ENCODE measurements around the gene CTNNA2.
A peak's percentile ranks its signal among the peaks of the same experiment; 100 is the strongest.

CTNNA2 gene

DNA sequence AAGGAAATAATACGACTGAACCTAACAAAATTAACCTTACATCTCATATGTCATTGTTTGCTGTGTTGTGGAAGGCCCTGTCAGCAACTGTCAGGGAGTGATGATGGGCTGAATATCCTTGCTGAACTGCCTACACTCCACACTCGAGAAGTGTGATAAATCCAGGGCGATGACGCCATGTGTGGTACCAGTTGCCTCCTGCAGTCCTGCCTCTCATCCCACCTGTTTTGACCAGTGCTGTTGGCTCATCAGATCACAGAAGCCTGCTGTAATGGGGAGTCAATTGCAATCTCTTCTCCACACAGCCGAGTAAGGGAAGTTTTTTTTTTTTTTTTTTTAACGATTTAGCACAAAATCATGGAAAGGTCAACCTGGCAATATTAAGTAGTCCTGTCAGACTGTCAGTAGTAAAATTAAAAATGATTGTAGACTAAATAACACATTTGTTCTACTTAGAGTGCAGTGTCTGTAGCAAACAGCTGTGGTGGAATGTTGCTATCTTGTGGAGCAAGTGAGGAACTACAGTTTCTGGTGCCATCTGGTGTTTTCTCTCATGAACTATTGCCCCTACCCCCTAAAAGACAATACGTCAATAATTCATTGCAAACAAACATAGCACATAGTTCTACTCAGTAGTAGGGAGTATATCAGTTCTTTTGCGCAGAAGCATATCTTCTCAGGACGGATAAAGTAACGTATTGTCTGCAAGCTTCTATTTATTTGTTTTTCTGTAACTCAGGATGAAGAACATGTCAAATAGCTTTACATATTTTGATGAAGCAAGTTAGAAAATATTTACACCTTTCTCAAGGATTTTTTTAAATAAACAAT is 347.6 kb downstream of the CTNNA2 start:
- DNase-seq, result no peak

DNA sequence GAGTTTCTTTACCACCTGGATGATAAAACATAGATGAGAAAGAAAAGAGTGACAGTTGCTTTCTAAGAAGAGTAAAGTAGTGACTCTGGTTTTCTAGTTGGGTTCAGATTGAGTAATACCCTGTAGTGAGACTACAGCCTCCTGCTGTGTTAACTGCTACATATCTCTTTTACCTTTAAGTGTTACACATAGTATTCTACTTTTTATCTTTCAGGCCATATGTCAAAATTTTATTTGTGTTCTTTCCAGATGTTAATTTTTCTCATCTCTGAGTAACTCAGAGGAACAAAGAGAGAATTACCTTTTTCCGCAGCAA is 348.2 kb downstream of the CTNNA2 start:
- no peak for DNase-seq

DNA sequence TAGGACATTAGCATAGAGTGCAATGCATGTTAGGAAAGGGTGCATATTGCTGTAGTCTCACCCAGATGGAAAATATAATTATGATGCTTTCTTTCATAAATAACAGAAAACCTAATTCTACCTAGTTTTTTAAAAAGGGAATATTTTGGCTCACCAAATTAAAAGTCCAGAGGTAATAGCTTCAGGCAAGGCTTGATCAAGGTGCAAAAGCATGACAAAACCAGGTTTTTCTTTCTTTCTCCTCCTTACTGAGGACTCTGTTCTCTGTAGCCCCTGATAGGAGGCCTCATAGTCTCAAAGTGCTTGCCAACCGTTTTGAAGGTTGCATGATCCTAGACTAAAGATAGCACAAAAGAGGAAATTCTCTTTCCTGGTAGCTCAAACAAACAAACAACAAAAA is 349.9 kb downstream of the CTNNA2 start:
- DNase-seq, result no peak

DNA sequence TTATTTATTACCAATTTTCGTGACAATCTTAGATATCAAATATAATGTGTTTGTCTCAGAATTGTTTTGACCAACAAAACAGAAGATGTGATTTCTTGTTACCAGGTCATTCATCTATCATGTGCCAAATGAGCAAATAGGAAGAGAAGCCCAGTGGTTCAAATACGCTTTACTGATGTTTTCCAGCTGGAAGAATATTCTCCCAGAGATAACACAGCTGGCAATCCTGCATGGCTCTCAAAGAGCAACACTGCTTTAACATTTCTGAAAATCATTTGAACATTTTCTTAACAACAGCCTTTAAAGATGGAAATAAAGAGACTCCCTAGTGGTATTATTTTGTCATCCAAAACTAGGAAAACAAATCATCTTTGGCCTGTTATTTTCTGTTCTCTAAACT is 359.8 kb downstream of the CTNNA2 start:
- DNase-seq, result no peak

DNA sequence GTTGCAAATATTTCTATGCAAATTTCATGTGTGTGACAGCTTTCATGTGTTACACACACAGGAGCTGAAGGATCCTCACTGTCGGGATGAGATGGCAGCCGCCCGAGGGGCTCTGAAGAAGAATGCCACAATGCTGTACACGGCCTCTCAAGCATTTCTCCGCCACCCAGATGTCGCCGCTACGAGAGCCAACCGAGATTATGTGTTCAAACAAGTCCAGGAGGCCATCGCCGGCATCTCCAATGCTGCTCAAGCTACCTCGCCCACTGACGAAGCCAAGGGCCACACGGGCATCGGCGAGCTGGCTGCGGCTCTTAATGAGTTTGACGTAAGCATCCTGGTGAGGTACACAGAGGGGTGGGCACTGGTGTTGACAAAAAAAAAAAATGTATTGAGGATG is 361.2 kb downstream of the CTNNA2 start:
- no peak for DNase-seq

DNA sequence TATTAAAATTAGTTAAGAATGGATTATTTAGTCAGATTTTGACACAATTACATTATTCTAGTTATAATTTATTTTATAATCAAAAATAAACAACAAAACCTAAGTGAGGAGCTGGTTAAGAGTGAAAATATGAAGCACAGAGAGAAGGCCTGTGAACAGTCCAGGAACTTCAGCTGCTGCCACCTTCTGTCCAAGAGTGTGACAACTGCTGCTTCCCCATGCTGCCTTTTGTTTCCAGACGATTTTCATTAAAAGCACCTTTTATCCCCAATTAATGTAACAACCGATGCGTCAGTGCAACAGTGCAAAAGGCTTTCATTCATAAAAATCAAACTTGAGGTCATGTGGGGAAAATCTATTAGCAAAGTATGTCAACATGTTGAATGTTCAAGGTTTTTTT is 363.6 kb downstream of the CTNNA2 start:
- DNase-seq, result no peak

DNA sequence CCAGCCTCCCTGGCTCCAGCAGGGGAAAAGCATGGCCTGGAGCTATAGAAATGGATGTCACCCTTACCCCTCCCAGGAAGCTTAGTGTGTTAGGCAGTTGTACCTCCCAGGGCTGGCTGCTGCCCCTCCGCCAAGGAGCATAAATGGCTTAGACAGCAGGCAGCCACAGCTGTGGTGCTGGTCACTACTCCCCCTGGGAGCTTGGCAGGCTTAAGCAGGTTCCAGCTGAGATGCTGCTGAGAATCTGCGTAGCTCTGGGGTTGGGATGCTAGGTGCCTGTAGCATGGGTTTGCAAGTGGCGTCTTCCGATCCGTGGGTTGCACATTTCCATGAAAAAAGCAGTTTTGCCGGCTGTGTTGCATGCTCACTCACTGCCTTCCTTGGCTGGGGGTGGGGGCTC is 369.7 kb downstream of the CTNNA2 start:
- no peak for DNase-seq

DNA sequence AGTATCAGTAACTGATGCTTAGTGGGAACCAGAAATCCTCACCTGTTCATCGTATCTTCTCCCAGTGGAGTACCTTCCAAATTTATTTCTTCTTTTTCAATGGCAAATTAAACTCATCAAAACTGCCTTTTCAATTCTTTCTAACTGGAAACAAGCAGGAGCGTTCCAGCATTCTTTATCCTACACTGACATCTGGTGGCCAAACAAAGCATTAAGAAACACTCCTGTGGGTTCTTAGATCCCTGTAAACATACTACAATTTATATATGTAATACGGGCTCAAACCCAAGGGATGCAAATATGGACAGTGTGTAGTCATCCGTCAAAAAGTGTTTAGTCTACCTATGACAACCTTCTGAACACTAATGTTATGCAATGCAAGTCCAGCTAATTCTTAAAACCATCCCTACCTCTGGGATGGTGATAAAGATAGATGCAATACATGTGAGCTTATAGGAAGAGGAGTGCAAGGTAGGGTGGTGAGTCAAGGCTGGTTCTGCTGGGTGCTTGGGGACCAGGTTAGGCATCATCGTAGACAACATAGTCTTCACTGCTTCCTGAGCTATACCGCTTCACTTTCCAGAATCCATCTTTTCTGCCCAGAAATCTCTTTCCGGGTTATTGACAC is 375.0 kb downstream of the CTNNA2 start:
- peak in 1 of 5 experiments; percentile 44 for DNase-seq

DNA sequence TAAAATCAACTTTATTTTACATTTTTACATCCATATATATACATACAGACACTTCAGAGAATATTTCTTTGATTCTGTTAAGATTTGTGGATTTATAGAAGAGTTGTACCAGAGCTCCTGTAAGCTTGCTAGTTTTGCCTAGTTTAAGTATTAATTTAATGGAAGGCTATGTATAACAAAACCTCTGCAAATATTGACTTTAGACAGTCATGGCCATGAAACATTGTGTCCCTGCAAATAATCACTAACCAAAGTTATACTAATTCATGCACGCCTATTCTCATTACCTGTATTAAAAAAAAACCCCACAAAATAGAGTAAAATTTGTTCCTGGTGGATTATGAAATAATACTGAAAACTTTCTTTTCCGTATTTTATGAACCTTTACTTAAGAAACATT is 379.3 kb downstream of the CTNNA2 start:
- no peak for DNase-seq

DNA sequence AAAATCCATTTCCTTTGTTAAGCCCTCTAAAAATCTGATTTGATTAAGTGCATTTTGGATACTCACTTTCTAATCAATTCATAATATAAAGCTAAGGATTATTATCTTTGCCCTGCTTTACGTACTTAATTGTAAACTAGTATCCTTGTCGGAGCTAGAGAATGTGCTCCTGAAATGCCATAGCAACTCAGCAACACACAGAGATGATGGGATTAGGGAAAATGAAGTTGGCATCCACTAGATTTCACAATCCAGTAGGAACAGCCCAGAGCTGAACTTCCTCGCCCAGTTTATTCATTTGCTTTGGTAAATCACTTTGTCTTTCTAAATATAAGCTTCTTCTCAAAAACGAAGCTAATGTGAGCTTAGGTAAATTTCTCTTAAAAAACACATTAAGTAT is 386.3 kb downstream of the CTNNA2 start:
- no peak for DNase-seq

DNA sequence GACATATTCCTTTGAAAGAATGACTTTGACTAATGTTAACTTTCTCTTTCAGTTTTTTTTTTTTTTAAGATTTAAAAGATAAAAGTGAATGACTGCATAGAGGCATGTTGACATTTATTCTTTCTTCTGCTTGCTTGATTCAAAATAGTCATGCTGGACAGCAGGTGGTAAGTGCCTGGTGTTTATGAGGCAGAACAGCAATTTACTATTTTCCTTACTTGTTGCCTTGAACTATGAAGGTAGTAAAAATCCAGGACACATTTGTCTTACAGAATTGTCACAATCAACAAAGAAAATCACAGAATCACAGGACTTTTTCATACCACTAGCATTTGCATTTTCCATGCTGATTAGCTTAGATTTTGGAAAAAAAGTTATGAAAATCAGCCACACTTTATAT is 388.3 kb downstream of the CTNNA2 start:
- DNase-seq, result no peak

DNA sequence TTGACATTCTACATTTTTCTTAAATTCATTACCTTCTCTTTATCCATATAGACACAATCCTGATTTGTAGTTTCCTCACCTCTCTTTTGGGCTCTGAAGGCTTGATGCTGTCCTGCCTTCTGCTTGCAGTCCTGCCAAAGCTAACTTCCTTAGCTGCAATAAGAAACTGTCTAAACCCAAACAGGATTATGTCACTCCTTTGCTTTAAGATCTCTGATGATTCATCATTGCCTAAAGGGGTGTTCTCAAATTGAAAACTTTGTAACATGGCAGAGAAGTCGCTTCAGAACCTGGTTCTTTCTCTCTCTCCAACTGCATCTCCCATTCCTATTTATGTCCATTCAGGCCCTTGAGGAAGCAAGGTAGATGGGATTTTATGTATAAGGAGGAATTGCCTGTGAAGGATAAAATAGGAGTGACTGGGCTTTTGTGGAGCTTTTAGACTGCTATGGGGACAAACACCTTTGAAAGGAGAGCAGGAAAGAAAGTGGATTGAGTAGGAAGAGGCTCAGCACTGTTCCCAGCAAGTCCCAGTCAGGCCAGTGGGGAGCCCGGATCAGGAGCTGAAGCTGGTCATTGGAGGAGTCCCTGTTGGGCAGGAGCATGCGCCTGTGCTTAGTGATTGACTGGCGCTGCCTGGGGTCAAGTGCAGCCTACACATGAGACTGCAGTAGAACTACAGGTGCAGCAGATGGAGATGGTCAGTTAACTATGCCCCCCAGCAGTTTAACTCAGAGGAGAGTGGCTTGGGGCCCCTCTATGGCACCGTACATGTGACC is 390.6 kb downstream of the CTNNA2 start:
- DNase-seq, result no peak

DNA sequence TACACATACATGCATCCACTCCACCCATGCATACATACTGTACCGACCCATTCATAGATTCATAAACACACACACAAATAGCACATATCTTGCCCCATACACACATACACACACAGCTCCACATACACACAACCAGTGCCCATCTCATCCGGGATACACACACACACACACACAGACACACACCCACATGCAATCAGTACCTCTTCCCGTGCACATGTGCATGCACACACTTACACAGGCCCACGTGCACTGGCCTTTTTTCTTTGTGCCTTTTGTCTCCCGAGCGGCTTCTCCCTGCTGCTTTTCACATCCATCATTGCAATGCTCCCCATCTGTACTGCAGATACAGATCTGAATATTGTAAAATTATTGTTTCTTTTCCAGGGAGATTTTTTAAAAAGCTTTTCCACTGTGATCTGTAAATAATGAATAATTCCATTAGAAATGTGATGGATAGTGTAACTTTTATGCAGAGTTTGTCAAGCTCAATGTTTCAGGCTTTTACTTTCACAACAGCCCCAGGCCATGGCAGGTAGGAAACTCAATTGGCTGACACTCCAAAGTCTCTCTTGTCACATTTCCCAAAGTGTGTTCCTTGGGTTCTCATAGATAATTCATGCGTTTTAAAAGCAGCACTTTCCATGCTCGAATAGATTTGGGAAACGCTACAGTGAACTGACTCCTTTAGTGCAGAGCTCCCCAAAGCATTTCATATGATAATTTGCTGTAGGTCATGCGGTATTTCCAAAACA is 393.5 kb downstream of the CTNNA2 start:
- no peak for DNase-seq

DNA sequence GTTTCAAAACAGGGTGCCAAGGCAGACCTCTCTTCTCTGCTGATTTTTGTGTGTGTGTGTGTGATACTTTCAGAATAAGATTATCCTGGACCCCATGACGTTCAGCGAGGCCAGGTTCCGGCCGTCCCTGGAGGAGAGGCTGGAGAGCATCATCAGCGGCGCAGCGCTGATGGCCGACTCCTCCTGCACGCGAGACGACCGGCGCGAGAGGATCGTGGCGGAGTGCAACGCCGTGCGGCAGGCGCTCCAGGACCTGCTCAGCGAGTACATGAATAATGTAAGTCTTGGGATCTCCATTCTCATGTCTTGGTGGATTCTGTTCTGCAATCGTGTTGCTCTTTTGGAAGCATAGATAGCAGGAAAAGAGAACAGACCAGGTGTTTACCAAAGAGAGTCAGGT is 396.7 kb downstream of the CTNNA2 start:
- no peak for DNase-seq

DNA sequence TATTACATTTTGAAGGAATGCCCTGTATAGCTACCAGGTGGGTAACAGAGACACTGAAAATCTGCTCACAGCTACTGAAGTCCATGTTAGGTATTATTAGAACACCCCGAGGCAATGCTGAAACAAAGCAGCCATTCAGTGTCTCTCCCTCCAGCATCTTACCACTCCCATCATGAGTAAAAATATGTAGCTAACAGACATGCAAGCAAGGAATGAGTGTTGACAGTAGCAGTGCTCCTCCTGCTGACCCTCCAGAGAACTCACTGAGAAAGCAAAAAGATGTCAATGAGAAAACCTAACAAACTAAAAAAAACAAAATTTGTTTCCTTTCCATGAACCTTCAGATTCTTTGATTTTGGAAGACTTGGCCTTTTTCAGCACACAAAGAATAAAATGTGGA is 397.8 kb downstream of the CTNNA2 start:
- DNase-seq, result no peak

DNA sequence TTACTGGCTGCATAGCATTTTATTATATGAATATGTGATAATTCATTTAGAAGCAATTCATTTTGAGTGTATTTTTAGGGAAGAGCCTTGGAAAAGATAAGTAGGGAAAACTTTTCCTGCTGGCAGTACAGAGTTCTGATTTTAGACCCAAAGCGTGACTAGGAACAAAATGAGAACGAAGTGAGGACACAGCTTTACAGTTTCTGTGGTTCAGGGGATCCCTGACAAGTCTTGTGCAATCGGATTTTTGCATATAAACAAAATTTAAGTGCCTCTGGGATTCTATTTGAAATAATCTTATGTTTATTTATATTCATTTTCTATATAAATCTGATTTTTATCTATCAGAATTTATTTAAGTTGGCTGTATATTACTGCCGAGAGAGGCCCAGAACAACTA is 402.6 kb downstream of the CTNNA2 start:
- DNase-seq, result no peak

DNA sequence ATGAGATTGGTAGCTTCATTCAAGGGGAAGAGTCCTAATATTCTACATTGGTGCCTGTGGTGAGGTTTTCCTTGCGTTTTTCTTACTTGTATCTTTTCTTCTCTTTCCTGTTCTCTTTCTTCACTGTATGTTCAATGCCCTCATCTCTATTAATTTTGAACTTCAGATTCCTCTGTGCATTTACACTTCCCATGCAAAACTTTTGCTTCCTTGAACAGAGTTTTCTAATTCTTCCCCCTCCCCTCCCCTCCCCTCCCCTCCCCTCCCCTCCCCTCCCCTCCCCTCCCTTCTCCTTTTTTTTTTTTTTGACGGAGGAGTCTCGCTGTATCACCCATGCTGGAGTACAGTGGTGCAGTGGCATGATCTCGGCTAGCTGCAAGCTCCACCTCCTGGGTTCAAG is 403.4 kb downstream of the CTNNA2 start:
- DNase-seq, result no peak

DNA sequence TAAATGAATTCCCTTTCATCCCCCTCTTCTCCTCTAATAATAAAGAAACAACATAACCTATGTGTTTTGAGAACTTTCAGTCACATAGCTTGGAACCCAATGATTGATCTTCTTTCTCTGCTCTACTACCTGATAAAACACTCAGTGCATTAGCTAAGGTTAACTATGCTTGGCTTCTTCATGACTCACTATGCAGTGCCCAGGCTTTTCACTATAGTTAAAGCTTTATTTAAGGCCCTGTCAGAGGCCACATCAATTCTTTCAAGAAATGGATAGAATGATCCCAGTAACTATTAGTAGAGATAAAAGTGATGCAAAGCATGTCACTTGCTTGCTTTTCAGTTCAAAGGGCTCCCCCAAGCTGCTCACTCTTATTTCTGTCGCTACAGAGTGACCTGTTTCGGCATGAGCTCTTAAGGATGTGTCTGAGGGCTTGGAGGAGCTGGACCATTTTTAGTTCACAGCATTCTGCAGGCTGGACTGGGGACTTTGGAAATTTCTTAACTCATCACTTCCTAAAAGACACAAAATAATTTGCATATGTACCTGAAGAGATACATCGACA is 407.7 kb downstream of the CTNNA2 start:
- DNase-seq, result no peak

DNA sequence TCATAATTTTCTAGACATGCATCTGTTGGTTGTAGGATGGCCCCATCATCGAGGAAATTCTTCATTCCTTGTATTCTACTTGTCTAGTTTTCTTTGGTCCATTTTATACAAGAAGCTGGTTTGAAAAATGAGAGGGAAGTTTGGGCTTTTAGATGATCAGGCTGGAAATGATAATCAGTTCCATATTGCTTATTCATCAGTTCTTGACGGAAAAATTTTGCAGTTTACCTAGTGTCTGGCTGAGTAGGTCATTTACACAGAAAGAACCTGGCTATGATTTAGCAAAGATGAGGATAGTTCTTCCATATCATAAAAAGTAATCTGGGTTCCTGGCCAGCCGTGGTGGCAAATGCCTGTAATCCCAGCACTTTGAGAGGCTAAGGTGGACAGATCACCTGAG is 416.8 kb downstream of the CTNNA2 start:
- DNase-seq, result no peak

DNA sequence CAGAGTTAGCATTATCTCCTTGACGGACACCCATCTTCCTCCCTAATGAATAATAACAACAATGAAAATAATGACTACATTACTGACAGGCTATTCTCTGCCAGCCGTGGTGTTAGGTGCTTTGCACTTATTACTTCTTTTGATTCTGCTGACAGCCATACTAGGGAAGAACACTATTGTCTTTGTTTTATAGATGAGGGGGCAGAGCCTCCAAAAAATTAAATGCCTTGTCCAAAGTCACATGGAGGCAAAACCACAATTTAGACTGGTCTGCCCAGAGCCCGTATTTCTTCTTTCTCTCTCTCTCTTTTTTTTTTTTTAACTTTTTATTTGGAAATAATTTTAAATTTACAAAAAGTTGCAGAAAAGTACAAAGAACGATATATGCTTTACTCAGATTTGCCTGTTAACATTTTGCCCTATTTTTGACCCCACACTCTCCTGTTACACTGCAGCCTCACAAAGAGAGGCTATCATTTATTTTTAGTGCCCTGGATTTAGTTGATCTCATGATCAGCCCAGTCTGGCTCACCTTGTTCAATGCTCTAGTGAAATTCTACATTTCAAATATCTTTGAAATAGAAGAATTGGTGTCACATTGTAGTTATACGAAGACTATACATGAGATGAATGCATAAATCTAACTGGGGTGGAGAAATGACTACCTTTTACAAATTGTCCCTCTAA is 422.3 kb downstream of the CTNNA2 start:
- no peak for DNase-seq

DNA sequence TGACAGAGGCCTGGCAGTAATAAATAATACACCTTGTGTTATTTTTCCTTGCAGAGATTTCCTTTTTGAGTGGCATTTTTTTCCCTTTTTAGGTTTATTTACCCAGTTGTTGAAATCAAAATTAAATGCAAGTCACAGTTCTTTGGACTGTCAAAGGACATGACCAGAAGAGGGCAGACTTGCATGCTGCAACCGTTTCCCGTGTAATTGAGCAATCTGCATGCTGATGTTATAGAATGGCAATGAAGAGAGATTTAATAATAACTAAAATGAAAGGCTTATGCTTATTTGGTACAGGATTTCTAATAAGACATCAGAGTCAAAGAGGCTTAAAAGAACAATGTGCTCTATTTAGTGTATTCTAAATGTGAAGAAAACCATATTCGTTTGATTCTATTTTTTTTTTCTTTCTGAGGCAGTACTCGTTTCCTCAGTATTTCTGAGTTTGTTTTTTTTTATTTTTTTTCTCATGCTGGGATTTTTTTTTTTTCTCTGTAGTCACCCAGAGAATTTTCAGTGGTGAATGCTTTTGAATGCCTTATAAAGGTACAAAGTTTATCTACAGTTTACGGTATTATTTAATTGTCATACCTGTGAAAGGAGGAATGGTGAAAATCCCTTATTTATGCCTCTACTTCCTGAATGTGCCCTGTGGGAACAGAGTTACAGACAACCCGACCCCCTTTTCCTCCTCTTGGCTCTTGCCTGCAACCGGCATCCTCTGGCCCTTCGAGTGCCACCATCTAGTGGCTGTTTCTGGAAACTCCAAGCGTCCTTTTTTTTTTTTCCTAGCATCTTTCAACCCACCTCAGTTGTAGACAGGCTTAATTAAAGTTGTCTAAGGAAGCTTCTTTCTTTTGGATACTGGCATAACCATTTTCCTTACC is 423.2 kb downstream of the CTNNA2 start:
- DNase-seq, result peak in 1 of 5 experiments; percentile 37

All from T-helper 2 cell (primary cell).